ENCODE results near the gene EME1. TPM values are rescaled to one million over a fixed set of nuclear protein-coding genes. Genes with fewer than 3 reads are reported as not detected.

Gene EME1
- total and polyA plus RNA-seq, 2 of the 13 experiments (the other 11 are each of a cell fraction or from before 2014, with no cell fraction given): 20.7 to 24.6 TPM

GRCh38 chr17:50397111-50397918, 24.3 kb downstream of the EME1 start, which contains the start of gene LRRC59 (continued):
- TF ChIP-seq STAT6 (CRISPR knock-in tag; IDR thresholded peaks at IDR 0.05; ENCODE audit: borderline replicate concordance) (no peak; the same call in 1 of the 2 replicates), ZBTB2 (CRISPR knock-in tag; IDR thresholded peaks at IDR 0.05; ENCODE audit: low read depth) (peak; percentile 94), ZNF629 (CRISPR knock-in tag; conservative IDR thresholded peaks at IDR 0.05) (peak; percentile 43), ZNF572 (CRISPR knock-in tag; IDR thresholded peaks at IDR 0.05) (peak; percentile 92; the same call in 1 of the 2 replicates), NFYC (CRISPR knock-in tag; IDR thresholded peaks at IDR 0.05) (peak; percentile 57; the same call in 1 of the 2 replicates), CSRNP1 (CRISPR knock-in tag; IDR thresholded peaks at IDR 0.05) (peak; percentile 99), ZNF136 (CRISPR knock-in tag; IDR thresholded peaks at IDR 0.05; ENCODE audit: low read depth) (peak; percentile 94; the same call in 1 of the 2 replicates), ZNF652 (CRISPR knock-in tag; IDR thresholded peaks at IDR 0.05; ENCODE audit: borderline replicate concordance, low read depth) (peak; percentile 88), ZNF746 (CRISPR knock-in tag; IDR thresholded peaks at IDR 0.05) (peak; percentile 81; the same call in 1 of the 2 replicates), SYNCRIP (IDR thresholded peaks at IDR 0.05; ENCODE audit: insufficient read depth, low read depth, low read length) (no peak), TGIF2 (CRISPR knock-in tag; IDR thresholded peaks at IDR 0.05) (peak; percentile 100), ATF7-NPFF (CRISPR knock-in tag; IDR thresholded peaks at IDR 0.05; ENCODE audit: low read depth) (peak; percentile 100), DPF2 (CRISPR knock-in tag; IDR thresholded peaks at IDR 0.05; ENCODE audit: borderline replicate concordance, low read depth) (peak; percentile 92), ZNF577 (CRISPR knock-in tag; IDR thresholded peaks at IDR 0.05; ENCODE audit: borderline replicate concordance, low read depth) (no peak), ZNF205 (CRISPR knock-in tag; IDR thresholded peaks at IDR 0.05) (peak; percentile 96), NAIF1 (CRISPR knock-in tag; IDR thresholded peaks at IDR 0.05; ENCODE audit: borderline replicate concordance) (peak; percentile 83; the same call in 1 of the 2 replicates), ERF (CRISPR knock-in tag; IDR thresholded peaks at IDR 0.05) (peak; percentile 98)
- TF ChIP-seq, protein P1, sequence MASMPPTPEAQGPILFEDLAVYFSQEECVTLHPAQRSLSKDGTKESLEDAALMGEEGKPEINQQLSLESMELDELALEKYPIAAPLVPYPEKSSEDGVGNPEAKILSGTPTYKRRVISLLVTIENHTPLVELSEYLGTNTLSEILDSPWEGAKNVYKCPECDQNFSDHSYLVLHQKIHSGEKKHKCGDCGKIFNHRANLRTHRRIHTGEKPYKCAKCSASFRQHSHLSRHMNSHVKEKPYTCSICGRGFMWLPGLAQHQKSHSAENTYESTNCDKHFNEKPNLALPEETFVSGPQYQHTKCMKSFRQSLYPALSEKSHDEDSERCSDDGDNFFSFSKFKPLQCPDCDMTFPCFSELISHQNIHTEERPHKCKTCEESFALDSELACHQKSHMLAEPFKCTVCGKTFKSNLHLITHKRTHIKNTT (CRISPR knock-in tag; IDR thresholded peaks at IDR 0.05): no peak
- TF ChIP-seq, protein P2, sequence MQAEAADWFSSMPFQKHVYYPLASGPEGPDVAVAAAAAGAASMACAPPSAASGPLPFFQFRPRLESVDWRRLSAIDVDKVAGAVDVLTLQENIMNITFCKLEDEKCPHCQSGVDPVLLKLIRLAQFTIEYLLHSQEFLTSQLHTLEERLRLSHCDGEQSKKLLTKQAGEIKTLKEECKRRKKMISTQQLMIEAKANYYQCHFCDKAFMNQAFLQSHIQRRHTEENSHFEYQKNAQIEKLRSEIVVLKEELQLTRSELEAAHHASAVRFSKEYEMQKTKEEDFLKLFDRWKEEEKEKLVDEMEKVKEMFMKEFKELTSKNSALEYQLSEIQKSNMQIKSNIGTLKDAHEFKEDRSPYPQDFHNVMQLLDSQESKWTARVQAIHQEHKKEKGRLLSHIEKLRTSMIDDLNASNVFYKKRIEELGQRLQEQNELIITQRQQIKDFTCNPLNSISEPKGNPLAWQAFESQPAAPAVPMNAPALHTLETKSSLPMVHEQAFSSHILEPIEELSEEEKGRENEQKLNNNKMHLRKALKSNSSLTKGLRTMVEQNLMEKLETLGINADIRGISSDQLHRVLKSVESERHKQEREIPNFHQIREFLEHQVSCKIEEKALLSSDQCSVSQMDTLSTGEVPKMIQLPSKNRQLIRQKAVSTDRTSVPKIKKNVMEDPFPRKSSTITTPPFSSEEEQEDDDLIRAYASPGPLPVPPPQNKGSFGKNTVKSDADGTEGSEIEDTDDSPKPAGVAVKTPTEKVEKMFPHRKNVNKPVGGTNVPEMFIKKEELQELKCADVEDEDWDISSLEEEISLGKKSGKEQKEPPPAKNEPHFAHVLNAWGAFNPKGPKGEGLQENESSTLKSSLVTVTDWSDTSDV (CRISPR knock-in tag; IDR thresholded peaks at IDR 0.05): peak; percentile 95
